Panc1 (cell line): ENCODE measurements around the gene CARMIL1. TPM values are rescaled to one million over a fixed set of nuclear protein-coding genes. Genes with fewer than 3 reads are reported as not detected.

ENCODE experiments used
- ATAC-seq: fragments of 200-7000 bp; cut with Tn5 transposase; 2 replicates; pipeline ENCODE4 v1.9.1; 2020; ENCODE audit warnings: mild to moderate bottlenecking, moderate library complexity
- BruUV-seq: library from RNA; stranded (reverse); fragments of 400-500 nt; replicated peaks from 2 replicates; lab custom pipeline; 2021; lab: Mats Ljungman, UMichigan
- CTCF ChIA-PET: fragments of 300-600 bp; sonication (Branson Sonifier 250); formaldehyde crosslinking; loops from one replicate; lab custom pipeline; 2022; ENCODE audit warnings: antibody characterized with exemption; lab: Charles Lee
- POLR2A ChIA-PET: fragments of 300-600 bp; sonication (Branson Sonifier 250); formaldehyde crosslinking; loops from one replicate; lab custom pipeline; 2022; ENCODE audit warnings: antibody characterized with exemption; lab: Charles Lee
- DNase-seq: peaks from one replicate; pipeline ENCODE4 v3.0.0-alpha.2; 2010; ENCODE audit warnings: low read depth, low spot score
- H3K27ac ChIP-seq: 2 replicates; pipeline ENCODE4 v1.5.1; 2011; ENCODE audit warnings: mild to moderate bottlenecking, low read length, inconsistent platforms
- H3K27me3 ChIP-seq: fragments of 200-500 bp; sonication (Bioruptor generic); 2 replicates; pipeline ENCODE4 v1.6.0; 2014; ENCODE audit warnings: low read length, inconsistent platforms; ENCODE audit not compliant: control insufficient read depth, insufficient read depth
- H3K36me3 ChIP-seq: fragments of 200-500 bp; sonication (Bioruptor generic); 2 replicates; pipeline ENCODE4 v1.5.1; 2014; ENCODE audit warnings: inconsistent platforms, mild to moderate bottlenecking, low read length, moderate library complexity; ENCODE audit not compliant: control insufficient read depth, insufficient read depth
- H3K4me1 ChIP-seq: 2 replicates; pipeline ENCODE4 v1.5.1; 2011; ENCODE audit warnings: inconsistent platforms, mild to moderate bottlenecking, low read length, moderate library complexity; ENCODE audit not compliant: control insufficient read depth, insufficient read depth
- H3K4me3 ChIP-seq, 2 experiments: 2 replicates each; pipeline ENCODE4 v1.5.1; 2011 to 2012; ENCODE audit warnings: low read depth in 2 of 2, low read length in 2 of 2, mild to moderate bottlenecking in 2 of 2, inconsistent platforms in 1 of 2, moderate library complexity in 1 of 2
- H3K9me3 ChIP-seq: fragments of 200-500 bp; sonication (Bioruptor generic); 2 replicates; pipeline ENCODE4 v1.5.1; 2014; ENCODE audit warnings: low read depth, mild to moderate bottlenecking, inconsistent platforms, low read length, moderate library complexity; ENCODE audit not compliant: control insufficient read depth, insufficient read depth
- CTCF ChIP-seq: fragments of 450-650 bp; IDR thresholded peaks from 2 replicates; pipeline ENCODE4 v1.5.1; 2017; ENCODE audit warnings: mild to moderate bottlenecking
- POLR2AphosphoS5 ChIP-seq: IDR thresholded peaks from 2 replicates; pipeline ENCODE4 v1.6.1; 2012; ENCODE audit warnings: mild to moderate bottlenecking, low read depth, low read length, moderate library complexity
- REST ChIP-seq, 2 experiments: IDR thresholded peaks; 2 replicates each; pipeline ENCODE4 v1.6.1; 2011 to 2012; ENCODE audit warnings: low read depth in 2 of 2, control low read depth in 1 of 2, low read length in 1 of 2, mild to moderate bottlenecking in 1 of 2, moderate library complexity in 1 of 2; ENCODE audit not compliant: insufficient read depth in 1 of 2
- SIN3A ChIP-seq: IDR thresholded peaks from 2 replicates; pipeline ENCODE4 v1.6.1; 2012; ENCODE audit warnings: low read depth, mild to moderate bottlenecking, low read length, moderate library complexity, borderline replicate concordance; ENCODE audit not compliant: insufficient read depth
- TCF7L2 ChIP-seq: IDR thresholded peaks from 2 replicates; pipeline ENCODE4 v1.6.1; 2011; ENCODE audit warnings: mild to moderate bottlenecking, low read depth, low read length, inconsistent platforms
- in situ Hi-C: cut with HindIII; loops from 2 replicates; pipeline ENCODE4 v1.10.0; 2016; ENCODE audit warnings: low sequenced_read_pairs, low pct_unique_long_range_greater_than_20kb
- intact Hi-C: fragments of 100-400 bp; cut with micrococcal nuclease; formaldehyde crosslinking; loops from one replicate; pipeline ENCODE4 v1.10.0; 2022; ENCODE audit not compliant: unreplicated experiment
- total RNA-seq: library from RNA; stranded (reverse); gene quantifications from one replicate; pipeline ENCODE4 v1.2.1, GENCODE V29; 2021; ENCODE audit not compliant: unreplicated experiment

CARMIL1 gene
- total RNA-seq, 1 experiment from 2014 or later, result 4.0 TPM

GRCh38 chr6:25485821-25486534 is 206.8 kb downstream of the CARMIL1 start:
- DNase-seq (no peak), ATAC-seq (no peak)
- Histone ChIP-seq H3K4me3 (no peak overlapping the region), H3K27me3 (no peaks in the 10 kb centered on the region), H3K4me1 (no peaks in the 10 kb centered on the region), H3K9me3 (no peaks in the 10 kb centered on the region), H3K27ac (no peak overlapping the region), H3K36me3 (no peaks in the 10 kb centered on the region)
- no TSS peak for BruUV-seq
- POLR2A ChIA-PET, result no interaction called here
- intact Hi-C loops, result no loop called here
- TF ChIP-seq CTCF (no peak), TCF7L2 (no peak), POLR2AphosphoS5 (no peak), SIN3A (no peak), REST (IDR thresholded peaks at IDR 0.05; ENCODE audit: insufficient read depth in 1 of 2, low read depth in 2 of 2, low read length in 1 of 2) (no peak)
- CTCF ChIA-PET, result no interaction called here
- in situ Hi-C loops, result no loop called here

- in situ Hi-C loops, result no loop called here
- intact Hi-C loops, result no loop called here
- BruUV-seq, result no TSS peak
- ATAC-seq (no peak), DNase-seq (no peak)
- Histone ChIP-seq H3K27me3 (no peaks in the 10 kb centered on the region), H3K9me3 (no peaks in the 10 kb centered on the region), H3K4me3 (no peak overlapping the region), H3K27ac (no peak overlapping the region), H3K36me3 (no peaks in the 10 kb centered on the region), H3K4me1 (no peaks in the 10 kb centered on the region)
- CTCF ChIA-PET, result no interaction called here
- TF ChIP-seq REST (IDR thresholded peaks at IDR 0.05; ENCODE audit: insufficient read depth in 1 of 2, low read depth in 2 of 2, low read length in 1 of 2) (no peak), CTCF (no peak), POLR2AphosphoS5 (no peak), TCF7L2 (no peak), SIN3A (no peak)
- POLR2A ChIA-PET, result no interaction called here
These were observed 207.4 kb downstream of the CARMIL1 start for GRCh38 chr6:25486550-25486949.
